NCI-H2227 (cell line): ENCODE data around the gene DMTF1.
"Not testable (repeated sequence)": the region's sequence is repeated elsewhere in the genome, so short reads cannot be mapped to it uniquely, and the experiment has no call there.

Source experiments
- DNase-seq: peaks from one replicate; lab custom pipeline; 2025; ENCODE audit not compliant: unreplicated experiment; lab: John Stamatoyannopoulos, UW

Gene DMTF1

GRCh38 chr7:87220026-87220733 lies 67.9 kb downstream of the DMTF1 start:
- peak; percentile 90 for DNase-seq

- DNase-seq = peak; percentile 39
Measured at GRCh38 chr7:87220734-87221215, 68.5 kb downstream of the DMTF1 start.

GRCh38 chr7:87223666-87224065 lies 71.4 kb downstream of the DMTF1 start:
- DNase-seq = no peak

- DNase-seq = no peak
Measured at GRCh38 chr7:87225696-87226095, 73.4 kb downstream of the DMTF1 start.

GRCh38 chr7:87226495-87226894 lies 74.2 kb downstream of the DMTF1 start:
- DNase-seq = no peak

GRCh38 chr7:87231258-87231657 lies 79.0 kb downstream of the DMTF1 start:
- DNase-seq = no peak

GRCh38 chr7:87231711-87232110 lies 79.5 kb downstream of the DMTF1 start:
- no peak for DNase-seq

GRCh38 chr7:87234949-87235348 lies 82.7 kb downstream of the DMTF1 start:
- DNase-seq = no peak

- DNase-seq = not testable (repeated sequence)
Measured at GRCh38 chr7:87238464-87239051, 86.3 kb downstream of the DMTF1 start.

- DNase-seq = not testable (repeated sequence)
Measured at GRCh38 chr7:87245671-87246070, 93.4 kb downstream of the DMTF1 start.
